NCI-H69 (cell line): ENCODE data around the gene TMEM87A.
A peak's percentile ranks its signal among the peaks of the same experiment; 100 is the strongest.
"Not testable (repeated sequence)": the region's sequence is repeated elsewhere in the genome, so short reads cannot be mapped to it uniquely, and the experiment has no call there.

ENCODE experiments used
- DNase-seq: peaks from one replicate; lab custom pipeline; 2025; lab: John Stamatoyannopoulos, UW

TMEM87A gene, protein sequence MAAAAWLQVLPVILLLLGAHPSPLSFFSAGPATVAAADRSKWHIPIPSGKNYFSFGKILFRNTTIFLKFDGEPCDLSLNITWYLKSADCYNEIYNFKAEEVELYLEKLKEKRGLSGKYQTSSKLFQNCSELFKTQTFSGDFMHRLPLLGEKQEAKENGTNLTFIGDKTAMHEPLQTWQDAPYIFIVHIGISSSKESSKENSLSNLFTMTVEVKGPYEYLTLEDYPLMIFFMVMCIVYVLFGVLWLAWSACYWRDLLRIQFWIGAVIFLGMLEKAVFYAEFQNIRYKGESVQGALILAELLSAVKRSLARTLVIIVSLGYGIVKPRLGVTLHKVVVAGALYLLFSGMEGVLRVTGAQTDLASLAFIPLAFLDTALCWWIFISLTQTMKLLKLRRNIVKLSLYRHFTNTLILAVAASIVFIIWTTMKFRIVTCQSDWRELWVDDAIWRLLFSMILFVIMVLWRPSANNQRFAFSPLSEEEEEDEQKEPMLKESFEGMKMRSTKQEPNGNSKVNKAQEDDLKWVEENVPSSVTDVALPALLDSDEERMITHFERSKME

GRCh38 chr15:42272939-42273899, at the start of gene TMEM87A, which contains the start of gene GANC:
Gene TMEM87A, minus strand, starts transcription at chr15:42273433. Its CDS starts 35 bp downstream, at chr15:42273398.
Gene GANC, plus strand, starts transcription at chr15:42273201. Its CDS starts 1,281 bp downstream, at chr15:42274482.
- DNase-seq = peak; percentile 96

DNA sequence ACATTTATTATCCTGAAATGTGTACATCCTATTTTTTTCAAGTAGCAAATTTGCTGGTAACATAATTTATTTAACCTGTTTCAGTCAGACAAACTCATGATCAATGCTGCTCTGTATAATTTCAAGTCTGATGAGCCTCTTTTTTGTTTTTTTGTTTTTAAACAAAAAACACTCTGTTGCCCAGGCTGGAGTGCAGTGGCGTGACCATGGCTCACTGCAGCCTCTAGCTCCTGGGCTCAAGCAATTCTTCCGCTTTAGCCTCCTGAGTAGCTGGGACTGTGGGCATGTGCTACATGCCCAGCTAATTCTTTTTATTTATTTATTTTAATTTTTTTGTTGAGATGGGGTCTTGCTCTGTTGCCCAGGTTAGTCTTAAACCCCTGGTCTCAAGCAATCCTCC, 46.0 kb upstream of the TMEM87A start:
- DNase-seq = no peak

DNA sequence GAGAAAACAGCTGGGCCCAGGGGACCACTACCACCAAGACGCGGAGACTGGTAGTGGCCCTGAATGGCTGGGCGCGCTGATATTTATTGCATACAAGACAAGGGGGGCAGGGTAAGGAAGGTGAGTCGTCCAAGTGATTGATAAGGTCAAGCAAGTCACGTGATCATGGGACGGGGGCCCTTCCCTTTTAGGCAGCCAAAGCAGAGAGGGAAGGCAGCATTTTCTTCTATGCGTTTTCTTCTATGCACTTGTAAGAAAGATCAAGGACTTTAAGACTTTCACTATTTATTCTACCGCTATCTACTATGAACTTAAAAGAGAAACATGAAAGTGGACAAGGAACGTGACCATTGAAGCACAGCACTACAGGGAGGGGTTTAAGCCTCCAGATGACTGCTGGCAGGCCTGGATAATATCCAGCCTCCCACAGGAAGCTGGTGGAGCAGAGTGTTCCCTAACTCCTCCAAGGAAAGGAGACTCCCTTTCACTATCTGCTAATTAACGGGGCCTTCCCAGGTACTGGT, 43.1 kb upstream of the TMEM87A start:
- not testable (repeated sequence) for DNase-seq

GRCh38 chr15:42315521-42315920, 42.3 kb upstream of the TMEM87A start:
- no peak for DNase-seq

DNA sequence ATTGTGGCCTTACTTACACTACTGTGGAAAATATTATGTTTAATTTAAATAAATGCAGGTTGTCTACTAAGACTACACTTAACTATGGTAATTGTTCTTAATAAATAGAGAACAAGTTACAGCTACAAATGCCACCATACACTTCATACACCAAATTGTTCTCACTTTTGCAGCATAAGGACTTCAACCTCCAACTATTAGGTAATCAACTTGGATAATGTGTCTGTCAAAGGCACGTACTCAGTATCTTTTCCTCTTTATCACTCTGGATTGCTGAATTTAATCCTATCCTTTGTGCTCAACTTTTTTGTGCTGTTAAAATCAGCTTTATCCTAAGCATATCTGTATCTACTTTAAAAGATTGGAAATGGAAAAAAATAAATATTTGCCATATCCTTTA, 41.6 kb upstream of the TMEM87A start:
- DNase-seq = no peak

- DNase-seq = no peak
Measured at GRCh38 chr15:42313463-42313862, 40.2 kb upstream of the TMEM87A start.

DNA sequence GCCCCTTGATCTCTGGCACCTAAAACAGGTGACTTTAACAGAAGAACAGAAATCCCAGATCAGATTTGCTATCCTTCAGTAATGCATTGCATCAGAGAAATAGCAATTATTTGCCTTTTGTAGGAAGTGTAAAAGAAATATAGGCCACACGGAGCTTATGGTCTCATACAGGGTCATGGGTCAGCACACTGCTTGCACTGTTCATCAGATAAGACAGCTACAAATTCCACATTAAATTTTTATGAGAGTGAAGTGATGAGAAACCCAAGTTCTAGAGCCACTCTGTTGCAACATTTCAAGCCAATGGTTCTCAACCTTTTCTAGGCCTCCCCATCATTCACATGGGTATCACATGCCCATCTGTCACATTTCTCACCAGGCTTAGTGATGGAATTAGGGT, 33.4 kb upstream of the TMEM87A start:
- DNase-seq = no peak

DNA sequence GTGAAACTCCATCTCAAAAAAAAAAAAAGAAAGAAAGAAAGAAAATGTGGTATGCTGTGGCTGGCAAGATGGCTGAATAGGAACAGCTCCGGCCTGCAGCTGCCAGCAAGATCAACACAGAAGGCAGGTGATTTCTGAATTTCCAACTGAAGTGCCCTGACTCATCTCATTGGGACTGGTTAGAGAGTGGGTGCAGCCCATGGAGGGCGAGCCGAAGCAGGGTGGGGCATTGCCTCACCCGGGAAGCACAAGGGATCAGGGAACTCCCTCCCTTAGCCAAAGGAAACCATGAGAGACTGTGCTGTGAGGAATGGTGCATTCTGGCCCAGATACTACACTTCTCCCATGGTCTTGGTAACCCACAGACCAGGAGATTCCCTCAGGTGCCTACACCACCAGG, 27.8 kb upstream of the TMEM87A start:
- not testable (repeated sequence) for DNase-seq

GRCh38 chr15:42289166-42289565, 15.9 kb upstream of the TMEM87A start:
- no peak for DNase-seq

DNA sequence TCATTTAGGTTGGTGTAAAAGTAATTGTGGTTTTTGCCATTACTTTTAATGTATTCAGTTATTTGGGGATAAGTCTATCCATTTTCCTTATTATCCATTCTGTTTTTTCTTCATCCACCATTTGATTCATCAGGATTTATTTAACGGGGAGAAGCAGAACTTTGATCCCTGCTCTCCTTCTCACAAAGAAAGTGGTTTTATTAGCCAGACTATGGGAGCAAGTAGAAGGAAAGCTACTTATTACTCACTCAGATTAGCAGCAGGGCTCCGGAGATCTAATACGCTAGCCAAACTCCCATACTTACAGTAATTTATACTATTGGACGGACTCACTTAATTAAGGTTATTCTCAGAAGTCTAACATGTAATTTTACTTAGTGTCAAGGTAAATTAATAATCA, 14.7 kb upstream of the TMEM87A start:
- no peak for DNase-seq

GRCh38 chr15:42286445-42287029, 13.3 kb upstream of the TMEM87A start:
- no peak for DNase-seq

DNA sequence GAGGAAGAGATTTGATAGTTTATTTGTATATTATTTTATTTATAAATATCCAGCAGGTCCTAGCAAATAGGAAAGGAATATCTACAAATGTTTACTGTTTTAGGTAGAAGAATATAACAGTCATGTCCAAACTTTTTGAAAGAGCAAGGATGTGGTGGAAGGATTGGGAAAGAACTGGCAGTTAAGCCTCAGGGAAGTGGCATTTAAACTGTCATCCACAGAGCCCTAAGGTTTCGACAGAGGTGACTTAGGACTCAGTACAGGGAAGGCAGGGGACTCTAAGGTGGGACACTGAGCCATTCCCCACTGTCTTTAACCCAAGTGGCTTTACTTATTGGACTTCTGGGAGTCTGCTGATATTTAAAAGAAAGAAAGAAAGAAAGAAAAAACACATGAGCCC, 11.8 kb upstream of the TMEM87A start:
- no peak for DNase-seq

DNA sequence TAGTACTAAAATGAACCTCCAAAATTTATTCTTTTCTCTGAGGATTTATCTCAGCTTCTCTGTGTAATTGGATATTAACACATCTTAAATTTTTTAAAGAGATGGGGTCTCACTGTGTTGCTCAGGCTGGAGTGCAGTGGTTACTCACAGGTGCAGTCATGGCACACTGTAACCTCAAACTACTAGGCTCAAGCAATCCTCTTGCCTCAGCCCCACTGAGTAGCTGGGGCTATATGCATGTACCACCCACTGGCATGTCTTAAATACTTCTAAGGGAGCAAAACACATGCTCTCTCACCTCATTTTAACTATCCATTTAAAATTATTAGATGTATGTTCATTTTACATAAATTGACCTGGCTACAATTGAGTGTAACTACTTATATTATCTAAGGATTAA, 11.3 kb upstream of the TMEM87A start:
- DNase-seq = no peak

GRCh38 chr15:42283671-42284070, 10.4 kb upstream of the TMEM87A start:
- DNase-seq = no peak

GRCh38 chr15:42282926-42283325, 9.7 kb upstream of the TMEM87A start:
- no peak for DNase-seq

- no peak for DNase-seq
Measured at GRCh38 chr15:42282344-42282743, 9.1 kb upstream of the TMEM87A start.

- DNase-seq = no peak
Measured at GRCh38 chr15:42279234-42279723, 6.0 kb upstream of the TMEM87A start.

GRCh38 chr15:42276762-42277161, 3.5 kb upstream of the TMEM87A start:
- no peak for DNase-seq

DNA sequence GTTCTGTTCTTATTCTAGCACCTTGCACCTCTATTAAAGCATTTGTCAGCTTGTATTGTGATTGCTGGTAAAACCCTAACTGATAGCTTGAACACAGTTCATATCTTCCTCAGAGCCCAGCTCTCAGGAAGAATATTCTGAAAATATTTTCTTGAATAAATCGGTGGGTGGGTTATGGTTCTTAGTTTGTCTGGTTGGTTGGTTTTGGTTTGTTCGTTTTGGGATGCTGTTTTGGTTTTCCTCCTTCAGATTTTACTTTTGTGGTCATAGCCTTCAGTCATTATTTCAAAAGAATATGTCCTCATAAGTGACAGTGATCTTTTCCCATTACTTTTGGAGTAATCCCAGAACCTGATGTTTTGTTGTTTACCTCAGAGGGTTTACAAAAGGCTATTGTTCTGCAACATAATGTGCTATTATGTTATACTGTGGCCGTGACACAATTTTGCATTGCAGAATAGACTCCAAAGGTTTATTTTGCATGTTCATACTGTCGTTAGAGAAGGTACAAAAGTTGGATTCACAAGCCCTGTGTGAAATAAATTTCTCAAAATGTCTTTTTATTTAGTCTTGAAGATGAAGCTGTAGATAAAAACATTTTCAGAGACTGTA, 2.7 kb upstream of the TMEM87A start:
- no peak for DNase-seq

- DNase-seq = no peak
Measured at GRCh38 chr15:42274702-42274989, 1.4 kb upstream of the TMEM87A start.

GRCh38 chr15:42273900-42274701, 868 bp upstream of the TMEM87A start:
- peak; percentile 49 for DNase-seq
